ENCODE measurements around the gene TECR. TPM values are rescaled to one million over a fixed set of nuclear protein-coding genes. Genes with fewer than 3 reads are reported as not detected.

TECR gene
- total RNA-seq (71.3 TPM), polyA plus RNA-seq (ENCODE audit: insufficient read depth in 1 of 8, insufficient read length in 8 of 8, low replicate concordance in 1 of 8) (100 to 1,000 TPM in 5 of 8 donors, 10 to 100 TPM in 3; 73.2 to 133 (median 104) TPM)
- long read RNA-seq, donor 1, transcript TECR-207 (12 exons, 1,188 nt), result major isoform, 8 of 18 reads
- long read RNA-seq, donor 1, transcript TECR-201 (13 exons, 1,171 nt), result major isoform, 8 of 18 reads
- long read RNA-seq, donor 1, partial matches to known transcripts, result 0 of 18 reads
- long read RNA-seq, donor 1, other reads (novel, unspliced or antisense), result 0 of 18 reads
- long read RNA-seq, donor 2, partial matches to known transcripts, result 0 of 11 reads
- long read RNA-seq, donor 2, other reads (novel, unspliced or antisense), result 7 of 11 reads
- long read RNA-seq, donor 3, transcript TECR-207 (12 exons, 1,188 nt), result major isoform, 28 of 498 reads
- long read RNA-seq, donor 3, transcript TECR-201 (13 exons, 1,171 nt), result minor isoform, 13 of 498 reads
- long read RNA-seq, donor 3, partial matches to known transcripts, result 366 of 498 reads
- long read RNA-seq, donor 3, other reads (novel, unspliced or antisense), result 88 of 498 reads
- long read RNA-seq, donor 4, transcript TECR-207 (12 exons, 1,188 nt), result major isoform, 9 of 230 reads
- long read RNA-seq, donor 4, transcript TECR-201 (13 exons, 1,171 nt), result minor isoform, 8 of 230 reads
- long read RNA-seq, donor 4, partial matches to known transcripts, result 212 of 230 reads
- long read RNA-seq, donor 4, other reads (novel, unspliced or antisense), result 0 of 230 reads
- long read RNA-seq, donor 5, transcript TECR-201 (13 exons, 1,171 nt), result major isoform, 30 of 817 reads
- long read RNA-seq, donor 5, transcript TECR-207 (12 exons, 1,188 nt), result minor isoform, 16 of 817 reads
- long read RNA-seq, donor 5, partial matches to known transcripts, result 751 of 817 reads
- long read RNA-seq, donor 5, other reads (novel, unspliced or antisense), result 16 of 817 reads
- long read RNA-seq, donor 6, transcript TECR-201 (13 exons, 1,171 nt), result minor isoform, 22 of 798 reads
- long read RNA-seq, donor 6, transcript TECR-207 (12 exons, 1,188 nt), result major isoform, 28 of 798 reads
- long read RNA-seq, donor 6, partial matches to known transcripts, result 741 of 798 reads
- long read RNA-seq, donor 6, other reads (novel, unspliced or antisense), result 0 of 798 reads
- long read RNA-seq, donor 7, transcript TECR-201 (13 exons, 1,171 nt), result major isoform, 17 of 500 reads
- long read RNA-seq, donor 7, transcript TECR-207 (12 exons, 1,188 nt), result minor isoform, 8 of 500 reads
- long read RNA-seq, donor 7, partial matches to known transcripts, result 441 of 500 reads
- long read RNA-seq, donor 7, other reads (novel, unspliced or antisense), result 30 of 500 reads
- long read RNA-seq, donor 8, transcript TECR-201 (13 exons, 1,171 nt), result major isoform, 12 of 302 reads
- long read RNA-seq, donor 8, transcript TECR-207 (12 exons, 1,188 nt), result minor isoform, 7 of 302 reads
- long read RNA-seq, donor 8, partial matches to known transcripts, result 279 of 302 reads
- long read RNA-seq, donor 8, other reads (novel, unspliced or antisense), result 0 of 302 reads
- long read RNA-seq, donor 9, transcript TECR-207 (12 exons, 1,188 nt), result major isoform, 10 of 324 reads
- long read RNA-seq, donor 9, transcript TECR-201 (13 exons, 1,171 nt), result minor isoform, 7 of 324 reads
- long read RNA-seq, donor 9, partial matches to known transcripts, result 301 of 324 reads
- long read RNA-seq, donor 9, other reads (novel, unspliced or antisense), result 0 of 324 reads
- long read RNA-seq, donor 10, transcript TECR-207 (12 exons, 1,188 nt), result minor isoform, 10 of 469 reads
- long read RNA-seq, donor 10, transcript TECR-201 (13 exons, 1,171 nt), result major isoform, 16 of 469 reads
- long read RNA-seq, donor 10, partial matches to known transcripts, result 438 of 469 reads
- long read RNA-seq, donor 10, other reads (novel, unspliced or antisense), result 0 of 469 reads
- long read RNA-seq, donor 11, transcript TECR-207 (12 exons, 1,188 nt), result major isoform, 16 of 292 reads
- long read RNA-seq, donor 11, transcript TECR-201 (13 exons, 1,171 nt), result minor isoform, 15 of 292 reads
- long read RNA-seq, donor 11, partial matches to known transcripts, result 31 of 292 reads
- long read RNA-seq, donor 11, other reads (novel, unspliced or antisense), result 226 of 292 reads

- peak within 1 kb of the TSS; percentile 70 for H3K4me3 ChIP-seq (ENCODE audit: low read length)
- H3K27me3 ChIP-seq (ENCODE audit: control insufficient read depth, insufficient read depth, low read length), result no peaks in the 10 kb centered on the region
- no peaks in the 10 kb centered on the region for H3K9me3 ChIP-seq (replicated peaks; ENCODE audit: control insufficient read depth, low read depth, low read length)
- DNase-seq, result peak; percentile 100
- H3K36me3 ChIP-seq (ENCODE audit: control insufficient read depth, insufficient read depth, low read length), result peaks cover 5% of the 10 kb centered on the region
- H3K4me1 ChIP-seq (ENCODE audit: control insufficient read depth, insufficient read depth, low read length), result peaks cover 22% of the 10 kb centered on the region
- H3K27ac ChIP-seq (ENCODE audit: low read length), result peak within 1 kb of the TSS; percentile 99
- WGBS (ENCODE audit: insufficient coverage), result under 1% methylated on average over 46 of the region's 59 CpGs
These were observed at the start of gene TECR for GRCh38 chr19:14529254-14530004. TSS of gene TECR (plus strand) at chr19:14529594. CDS start at chr19:14529697, 103 bp downstream.

- peak; percentile 29 for DNase-seq
These were observed 49.3 kb upstream of the TECR start for GRCh38 chr19:14479975-14480699.

DNA sequence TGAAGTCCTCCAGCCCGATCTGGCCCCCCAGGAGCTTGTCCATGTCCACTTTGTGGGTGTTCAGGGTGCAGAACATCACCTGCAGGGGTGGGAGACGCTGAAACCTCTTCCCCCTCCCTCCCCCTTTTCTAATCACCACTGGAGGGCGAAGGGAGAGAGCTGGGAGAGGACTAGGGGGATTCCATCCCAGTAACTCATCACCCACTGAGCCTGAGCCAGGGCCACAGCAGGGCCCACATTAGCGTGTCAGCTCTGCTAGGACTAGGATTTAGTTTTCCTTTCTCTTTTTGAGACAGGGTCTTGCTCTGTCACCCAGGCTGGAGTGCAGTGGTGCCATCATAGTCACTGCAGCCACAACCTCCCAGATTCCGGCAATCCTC, 48.7 kb upstream of the TECR start:
- H3K36me3 ChIP-seq (ENCODE audit: control insufficient read depth, insufficient read depth, low read length), result peaks cover 52% of the 10 kb centered on the region
- no peak for DNase-seq
- H3K9me3 ChIP-seq (replicated peaks; ENCODE audit: control insufficient read depth, low read depth, low read length), result no peaks in the 10 kb centered on the region
- peaks cover 11% of the 10 kb centered on the region for H3K27me3 ChIP-seq (ENCODE audit: control insufficient read depth, insufficient read depth, low read length)
- no peak overlapping the region for H3K4me3 ChIP-seq (ENCODE audit: low read length)
- no peak overlapping the region for H3K27ac ChIP-seq (ENCODE audit: low read length)
- peaks cover 21% of the 10 kb centered on the region for H3K4me1 ChIP-seq (ENCODE audit: control insufficient read depth, insufficient read depth, low read length)
- no CpG with 5 or more reads among the region's 5 CpGs for WGBS (ENCODE audit: insufficient coverage)

More at GRCh38 chr19:14479975-14480699, 49.3 kb upstream of the TECR start:
- 35% methylated on average over 37 of the region's 43 CpGs for WGBS (ENCODE audit: insufficient coverage)
- H3K27me3 ChIP-seq (ENCODE audit: control insufficient read depth, insufficient read depth, low read length), result peaks cover 16% of the 10 kb centered on the region
- H3K36me3 ChIP-seq (ENCODE audit: control insufficient read depth, insufficient read depth, low read length), result peaks cover 52% of the 10 kb centered on the region
- no peak overlapping the region for H3K4me3 ChIP-seq (ENCODE audit: low read length)
- H3K4me1 ChIP-seq (ENCODE audit: control insufficient read depth, insufficient read depth, low read length), result peaks cover 27% of the 10 kb centered on the region
- no peak overlapping the region for H3K27ac ChIP-seq (ENCODE audit: low read length)
- no peaks in the 10 kb centered on the region for H3K9me3 ChIP-seq (replicated peaks; ENCODE audit: control insufficient read depth, low read depth, low read length)

- no peaks in the 10 kb centered on the region for H3K9me3 ChIP-seq (replicated peaks; ENCODE audit: control insufficient read depth, low read depth, low read length)
These were observed 47.0 kb upstream of the TECR start for GRCh38 chr19:14482172-14482941.

DNA sequence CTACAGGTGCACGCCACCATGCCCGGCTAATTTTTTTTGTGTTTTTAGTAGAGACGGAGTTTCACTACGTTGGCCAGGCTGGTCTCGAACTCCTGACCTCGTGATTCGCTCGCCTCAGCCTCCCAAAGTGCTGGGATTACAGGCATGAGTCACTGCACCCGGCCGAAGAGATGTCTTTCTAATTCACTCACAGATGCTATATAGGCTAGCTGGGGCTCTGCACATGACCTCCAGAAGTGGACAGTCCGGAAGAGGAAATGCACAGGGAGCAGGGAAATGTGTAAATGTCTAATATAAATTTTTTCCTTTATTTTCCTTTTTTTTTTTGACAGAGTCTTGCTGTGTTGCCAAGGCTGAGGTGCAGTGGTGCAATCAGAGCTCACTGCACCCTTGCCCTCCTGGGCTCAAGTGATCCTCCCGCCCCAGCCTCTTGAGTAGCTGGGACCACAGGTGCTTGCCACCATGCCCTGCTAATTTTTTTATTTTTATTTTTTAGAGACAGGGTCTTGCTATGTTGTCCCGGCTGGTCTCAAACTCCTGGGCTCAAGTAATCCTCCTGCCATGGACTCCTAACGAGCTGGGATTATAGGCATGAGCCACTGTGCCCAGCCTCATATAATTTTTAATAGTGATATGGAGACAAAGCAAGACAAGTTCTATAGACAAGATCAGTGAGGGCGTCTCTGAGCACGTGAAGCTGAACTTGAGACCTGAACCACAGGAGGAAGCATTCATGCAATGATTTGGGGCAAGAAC, 41.8 kb upstream of the TECR start:
- Histone ChIP-seq H3K27ac (ENCODE audit: low read length) (no peak overlapping the region), H3K9me3 (replicated peaks; ENCODE audit: control insufficient read depth, low read depth, low read length) (no peaks in the 10 kb centered on the region), H3K27me3 (ENCODE audit: control insufficient read depth, insufficient read depth, low read length) (no peaks in the 10 kb centered on the region), H3K36me3 (ENCODE audit: control insufficient read depth, insufficient read depth, low read length) (peaks cover 37% of the 10 kb centered on the region), H3K4me3 (ENCODE audit: low read length) (no peak overlapping the region), H3K4me1 (ENCODE audit: control insufficient read depth, insufficient read depth, low read length) (no peaks in the 10 kb centered on the region)
- no peak for DNase-seq
- WGBS (ENCODE audit: insufficient coverage), result 98% methylated on average over 3 of the region's 16 CpGs

More at GRCh38 chr19:14482172-14482941, 47.0 kb upstream of the TECR start:
- 87% methylated on average over 7 of the region's 18 CpGs for WGBS (ENCODE audit: insufficient coverage)
- peaks cover 14% of the 10 kb centered on the region for H3K4me1 ChIP-seq (ENCODE audit: control insufficient read depth, insufficient read depth, low read length)
- DNase-seq, result no peak
- peaks cover 3% of the 10 kb centered on the region for H3K27me3 ChIP-seq (ENCODE audit: control insufficient read depth, insufficient read depth, low read length)
- H3K4me3 ChIP-seq (ENCODE audit: low read length), result no peak overlapping the region
- H3K36me3 ChIP-seq (ENCODE audit: control insufficient read depth, insufficient read depth, low read length), result peaks cover 51% of the 10 kb centered on the region
- H3K27ac ChIP-seq (ENCODE audit: low read length), result no peak overlapping the region

GRCh38 chr19:14492756-14493337, 36.5 kb upstream of the TECR start:
- WGBS (ENCODE audit: insufficient coverage), result 84% methylated on average over 3 of the region's 5 CpGs
- H3K4me3 ChIP-seq (ENCODE audit: low read length), result no peak overlapping the region
- DNase-seq, result no peak
- H3K36me3 ChIP-seq (ENCODE audit: control insufficient read depth, insufficient read depth, low read length), result peaks cover 31% of the 10 kb centered on the region
- H3K27ac ChIP-seq (ENCODE audit: low read length), result no peak overlapping the region
- no peaks in the 10 kb centered on the region for H3K9me3 ChIP-seq (replicated peaks; ENCODE audit: control insufficient read depth, low read depth, low read length)
- peaks cover 26% of the 10 kb centered on the region for H3K4me1 ChIP-seq (ENCODE audit: control insufficient read depth, insufficient read depth, low read length)
- no peaks in the 10 kb centered on the region for H3K27me3 ChIP-seq (ENCODE audit: control insufficient read depth, insufficient read depth, low read length)

DNA sequence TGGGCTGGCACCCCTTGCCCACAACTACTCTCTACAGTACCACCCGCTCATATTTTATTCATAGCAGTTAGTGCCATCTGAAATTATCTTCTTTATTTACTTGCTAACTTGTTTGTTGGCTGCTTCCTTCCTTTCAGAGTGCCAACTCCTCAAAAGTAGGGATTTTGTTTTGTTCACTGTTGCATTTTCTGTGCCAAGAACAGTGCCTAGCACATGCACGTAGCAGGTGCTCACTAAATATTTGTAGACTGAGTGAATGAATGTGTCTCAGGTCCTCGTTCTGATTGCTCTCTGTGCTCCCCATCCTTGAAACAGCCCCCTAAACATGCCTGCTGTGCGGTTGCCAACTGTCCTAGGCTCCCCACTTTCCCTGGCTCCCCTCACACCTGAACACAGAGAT, 35.0 kb upstream of the TECR start:
- Histone ChIP-seq H3K4me3 (ENCODE audit: low read length) (no peak overlapping the region), H3K36me3 (ENCODE audit: control insufficient read depth, insufficient read depth, low read length) (peaks cover 18% of the 10 kb centered on the region)

More for the DNA sequence above, 35.0 kb upstream of the TECR start:
- Histone ChIP-seq H3K9me3 (replicated peaks; ENCODE audit: control insufficient read depth, low read depth, low read length) (no peaks in the 10 kb centered on the region), H3K27ac (ENCODE audit: low read length) (no peak overlapping the region), H3K4me1 (ENCODE audit: control insufficient read depth, insufficient read depth, low read length) (peaks cover 26% of the 10 kb centered on the region), H3K27me3 (ENCODE audit: control insufficient read depth, insufficient read depth, low read length) (no peaks in the 10 kb centered on the region)
- no peak for DNase-seq
- WGBS (ENCODE audit: insufficient coverage), result 100% methylated on average over 1 of the region's 4 CpGs

Data from muscle of leg (tissue), 16 donors.